HG02798 (cell line): Measurements from ENCODE around the gene YY1.
A peak's percentile ranks its signal among the peaks of the same experiment; 100 is the strongest.
"Not testable (repeated sequence)": the region's sequence is repeated elsewhere in the genome, so short reads cannot be mapped to it uniquely, and the experiment has no call there.

Experiments
- ATAC-seq: cut with Tn5 transposase; IDR thresholded peaks from one replicate; pipeline ENCODE4 v1.9.1; 2021; ENCODE audit warnings: mild to moderate bottlenecking; ENCODE audit not compliant: unreplicated experiment, poor library complexity

The YY1 gene

DNA sequence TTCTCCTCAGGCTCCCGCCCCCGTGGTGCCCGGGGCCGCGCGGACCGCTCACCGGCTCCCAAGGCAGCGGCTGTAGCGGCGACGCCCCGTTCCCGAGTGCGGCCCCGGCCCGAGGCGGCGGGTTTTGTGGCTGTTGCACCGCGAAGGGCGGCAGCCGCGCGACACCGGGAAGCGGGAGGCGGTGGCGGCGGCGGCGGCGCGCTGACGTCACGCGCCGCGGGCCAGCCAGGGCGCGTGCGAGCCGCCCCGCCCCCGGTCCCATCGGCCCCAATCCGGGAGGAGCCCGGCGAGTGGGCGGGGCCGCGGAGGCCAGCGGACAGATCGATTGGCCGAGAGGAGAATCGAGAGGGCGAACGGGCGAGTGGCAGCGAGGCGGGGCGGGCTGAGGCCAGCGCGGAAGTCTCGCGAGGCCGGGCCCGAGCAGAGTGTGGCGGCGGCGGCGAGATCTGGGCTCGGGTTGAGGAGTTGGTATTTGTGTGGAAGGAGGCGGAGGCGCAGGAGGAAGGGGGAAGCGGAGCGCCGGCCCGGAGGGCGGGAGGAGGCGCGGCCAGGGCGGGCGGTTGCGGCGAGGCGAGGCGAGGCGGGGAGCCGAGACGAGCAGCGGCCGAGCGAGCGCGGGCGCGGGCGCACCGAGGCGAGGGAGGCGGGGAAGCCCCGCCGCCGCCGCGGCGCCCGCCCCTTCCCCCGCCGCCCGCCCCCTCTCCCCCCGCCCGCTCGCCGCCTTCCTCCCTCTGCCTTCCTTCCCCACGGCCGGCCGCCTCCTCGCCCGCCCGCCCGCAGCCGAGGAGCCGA is at the start of gene YY1:
Gene YY1 (plus strand): TSS at position 726 of the 792 bp plus-strand sequence. CDS start 101 bp downstream, outside the sequence.
- peak; percentile 80 for ATAC-seq

GRCh38 chr14:100190126-100190525 is 48.8 kb upstream of the YY1 start:
- no peak for ATAC-seq

DNA sequence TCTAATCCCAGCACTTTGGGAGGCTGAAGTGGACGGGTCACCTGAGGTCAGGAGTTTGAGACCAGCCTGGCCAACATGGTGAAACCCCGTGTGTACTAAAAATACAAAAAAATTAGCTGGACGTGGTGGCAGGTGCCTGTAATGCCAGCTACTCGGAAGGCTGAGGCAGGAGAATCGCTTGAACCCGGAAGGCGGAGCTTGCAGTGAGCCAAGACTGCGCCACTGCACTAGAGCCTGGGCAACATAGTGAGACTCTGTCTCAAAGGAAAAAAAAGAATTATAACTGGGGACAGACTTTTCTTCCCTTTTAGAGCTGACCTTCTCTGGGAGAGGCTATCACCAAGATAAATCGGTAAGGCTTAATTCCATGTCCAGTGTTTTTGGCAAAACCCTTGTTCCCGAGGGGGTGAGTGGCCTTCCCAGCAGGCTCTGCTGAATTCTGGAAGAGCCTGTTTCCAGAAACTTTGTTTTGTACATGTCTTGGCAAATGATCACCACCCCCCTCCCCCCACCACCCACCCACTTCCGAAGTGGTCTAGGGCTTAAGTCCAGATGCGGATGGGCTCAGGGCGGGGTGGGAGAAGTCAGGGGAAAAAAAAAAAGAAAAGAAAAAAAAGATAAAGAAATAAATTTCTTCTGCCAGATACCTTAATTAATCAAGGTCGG is 47.2 kb upstream of the YY1 start:
- ATAC-seq = no peak

DNA sequence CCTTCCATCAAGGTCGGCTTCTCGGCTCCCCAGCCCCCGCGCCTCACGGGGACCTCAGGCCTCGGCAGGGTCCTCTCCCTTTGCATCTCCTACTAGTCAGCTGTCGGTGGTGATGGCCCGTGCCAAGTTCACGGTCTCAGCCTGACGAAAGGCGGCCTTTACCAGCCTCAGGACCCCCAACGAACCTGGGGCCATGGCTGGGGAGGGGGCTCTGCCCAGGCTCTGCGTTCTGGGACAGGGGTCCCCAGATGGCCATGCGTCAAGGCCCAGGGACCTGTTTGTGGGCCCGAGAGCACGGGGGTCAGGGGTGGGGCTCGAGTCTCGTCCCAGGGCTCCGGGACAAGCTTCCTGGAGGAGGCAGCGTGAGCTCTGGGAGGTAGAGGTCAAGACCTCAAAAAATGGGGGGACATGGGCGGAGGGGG is 46.7 kb upstream of the YY1 start:
- no peak for ATAC-seq

GRCh38 chr14:100192672-100193416 is 46.1 kb upstream of the YY1 start:
- peak; percentile 100 for ATAC-seq

DNA sequence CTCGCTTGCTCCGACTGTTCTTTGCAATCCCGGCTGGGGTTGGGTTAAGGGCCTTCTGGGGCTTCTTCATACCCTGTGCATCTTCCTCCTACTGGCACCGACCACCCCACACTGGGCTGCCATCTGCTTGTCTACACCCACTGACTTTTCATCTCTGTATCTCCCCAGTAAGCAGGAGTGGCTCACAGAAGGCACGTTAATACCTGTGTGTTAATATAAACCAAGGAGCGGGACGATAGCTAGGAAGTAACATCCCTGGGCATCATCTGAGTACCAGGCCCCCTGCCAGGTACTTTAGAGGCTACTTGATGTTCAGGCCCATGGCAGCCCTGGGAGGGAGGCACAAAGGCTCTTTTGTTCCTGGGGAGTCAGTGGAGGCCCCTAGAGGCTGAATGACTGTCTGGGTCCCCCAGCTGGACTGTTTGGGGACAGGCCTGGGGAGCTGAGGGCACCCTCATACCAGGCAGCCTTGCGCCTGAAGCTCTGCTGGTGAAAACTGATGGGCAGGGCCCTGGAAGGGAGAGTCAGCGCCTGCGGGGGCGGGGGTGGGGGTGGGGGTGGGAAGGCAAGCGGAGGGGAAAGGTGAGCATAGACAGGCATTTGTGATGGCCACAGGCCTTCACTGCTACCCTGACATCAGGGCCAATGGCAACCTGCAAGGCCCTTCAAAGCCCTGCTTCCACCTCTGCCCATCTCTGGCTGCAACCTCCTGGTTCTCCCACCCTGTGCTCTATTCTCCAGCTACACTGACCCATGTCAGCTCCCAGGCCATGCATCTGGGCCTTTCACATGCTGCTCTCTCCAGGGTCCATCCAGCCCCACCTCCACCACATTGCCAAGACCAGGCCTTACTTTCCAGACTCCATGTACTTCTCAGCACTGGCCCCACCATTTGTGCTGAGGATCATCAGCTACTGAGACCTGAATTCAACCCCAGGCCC is 45.3 kb upstream of the YY1 start:
- no peak for ATAC-seq

DNA sequence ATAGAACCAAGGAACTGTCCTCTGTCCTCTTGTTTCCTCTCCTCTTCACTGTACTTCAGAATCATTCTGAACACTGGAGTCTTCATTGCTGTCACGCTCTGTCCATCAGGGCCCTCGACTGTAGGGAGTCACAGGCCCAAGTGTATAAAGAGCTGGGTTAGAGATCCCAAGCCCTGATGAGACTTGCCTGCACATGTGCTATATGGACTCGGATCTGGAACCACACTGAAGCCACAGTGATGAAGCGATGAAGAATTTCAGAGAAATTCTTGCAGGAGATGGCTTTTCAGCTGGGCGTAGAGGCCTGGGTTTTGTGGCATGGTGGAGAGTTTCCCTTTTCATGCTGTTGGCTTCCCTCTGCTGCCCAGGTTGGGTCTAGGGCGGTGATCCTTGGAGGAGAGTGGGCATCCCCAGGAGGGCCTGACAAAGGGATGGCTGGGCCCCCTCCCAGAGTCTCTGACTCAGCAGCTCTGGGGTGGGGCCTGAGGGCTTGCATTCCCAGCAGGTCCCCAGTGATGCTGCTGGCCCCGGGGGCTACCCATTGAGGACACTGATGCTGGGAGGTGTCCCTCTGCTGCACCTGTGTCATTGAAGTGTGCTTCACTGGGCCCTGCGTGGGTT is 39.6 kb upstream of the YY1 start:
- no peak for ATAC-seq

GRCh38 chr14:100200311-100200710 is 38.6 kb upstream of the YY1 start:
- no peak for ATAC-seq

DNA sequence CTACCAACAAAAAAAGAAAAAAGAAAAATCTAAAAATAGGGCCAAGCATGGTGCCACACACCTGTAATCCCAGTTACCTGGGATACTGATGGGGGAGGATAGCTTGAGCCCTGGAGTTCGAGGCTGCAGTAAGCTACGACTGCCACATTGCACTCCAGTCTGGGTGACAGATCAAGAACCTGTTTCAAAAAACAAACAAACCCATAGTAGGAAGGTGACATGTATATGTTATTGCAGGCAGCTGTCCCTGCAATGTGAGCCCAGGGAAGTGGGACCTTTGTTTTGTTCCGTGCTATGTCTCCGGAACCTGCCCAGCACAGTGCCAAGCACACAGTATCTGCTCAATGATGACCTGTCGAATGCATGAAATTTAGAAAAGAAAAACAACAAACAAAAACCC is 37.2 kb upstream of the YY1 start:
- ATAC-seq = no peak

DNA sequence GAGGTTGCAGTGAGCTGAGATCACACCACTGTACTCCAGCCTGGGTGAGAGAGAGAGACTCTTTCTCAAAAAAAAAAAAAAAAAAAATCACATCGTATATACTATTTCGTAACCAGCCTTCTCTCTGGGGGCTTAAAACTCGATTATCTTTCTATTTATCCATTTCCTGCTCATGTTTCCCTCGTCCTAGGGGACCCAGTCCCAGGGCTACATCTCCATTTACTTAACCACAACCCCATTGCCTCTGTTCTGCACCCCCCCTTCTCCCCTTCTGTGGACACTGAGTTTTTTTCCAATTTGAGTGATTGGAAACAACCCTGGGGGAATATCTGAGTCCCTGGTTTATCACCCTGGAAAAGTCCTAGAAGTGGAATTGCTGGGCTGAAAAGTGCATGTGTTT is 36.2 kb upstream of the YY1 start:
- ATAC-seq = no peak

GRCh38 chr14:100203146-100203545 is 35.8 kb upstream of the YY1 start:
- no peak for ATAC-seq

- ATAC-seq = no peak
Measured at GRCh38 chr14:100203962-100204834, 34.7 kb upstream of the YY1 start.

GRCh38 chr14:100204835-100205167 is 34.1 kb upstream of the YY1 start:
- ATAC-seq = not testable (repeated sequence)

GRCh38 chr14:100207588-100207987 is 31.4 kb upstream of the YY1 start:
- ATAC-seq = not testable (repeated sequence)

- not testable (repeated sequence) for ATAC-seq
Measured at GRCh38 chr14:100208136-100208535, 30.8 kb upstream of the YY1 start.

- ATAC-seq = no peak
Measured at GRCh38 chr14:100211366-100211765, 27.6 kb upstream of the YY1 start.

DNA sequence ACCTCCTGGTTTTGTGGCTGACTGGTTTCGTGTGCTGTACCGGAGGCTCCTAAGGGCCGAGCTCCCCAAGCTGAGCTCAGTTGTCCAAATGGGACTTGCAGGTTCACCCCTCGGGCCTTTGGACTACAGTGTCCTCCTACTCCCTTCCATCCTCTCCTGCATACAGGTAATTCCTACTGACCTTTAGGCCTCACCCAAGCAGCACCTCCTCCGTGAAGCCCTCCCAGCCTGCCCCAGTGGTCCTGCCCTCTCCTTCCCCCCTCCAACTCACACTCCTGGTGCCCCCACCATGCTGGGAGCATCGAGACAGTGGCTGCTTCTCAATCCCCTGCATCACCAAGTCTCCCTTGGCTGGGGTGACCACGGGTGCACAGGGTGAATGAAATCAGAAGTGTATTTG is 27.1 kb upstream of the YY1 start:
- no peak for ATAC-seq

GRCh38 chr14:100212476-100213333 is 26.2 kb upstream of the YY1 start:
- no peak for ATAC-seq
